HG03342 (cell line): ENCODE data around the gene RAB15.

Experiments used
- ATAC-seq: cut with Tn5 transposase; IDR thresholded peaks from one replicate; pipeline ENCODE4 v1.9.1; 2021; ENCODE audit warnings: mild to moderate bottlenecking, moderate library complexity; ENCODE audit not compliant: unreplicated experiment

The RAB15 gene

GRCh38 chr14:64939817-64940190, 32.3 kb downstream of the RAB15 start:
- ATAC-seq: no peak

DNA sequence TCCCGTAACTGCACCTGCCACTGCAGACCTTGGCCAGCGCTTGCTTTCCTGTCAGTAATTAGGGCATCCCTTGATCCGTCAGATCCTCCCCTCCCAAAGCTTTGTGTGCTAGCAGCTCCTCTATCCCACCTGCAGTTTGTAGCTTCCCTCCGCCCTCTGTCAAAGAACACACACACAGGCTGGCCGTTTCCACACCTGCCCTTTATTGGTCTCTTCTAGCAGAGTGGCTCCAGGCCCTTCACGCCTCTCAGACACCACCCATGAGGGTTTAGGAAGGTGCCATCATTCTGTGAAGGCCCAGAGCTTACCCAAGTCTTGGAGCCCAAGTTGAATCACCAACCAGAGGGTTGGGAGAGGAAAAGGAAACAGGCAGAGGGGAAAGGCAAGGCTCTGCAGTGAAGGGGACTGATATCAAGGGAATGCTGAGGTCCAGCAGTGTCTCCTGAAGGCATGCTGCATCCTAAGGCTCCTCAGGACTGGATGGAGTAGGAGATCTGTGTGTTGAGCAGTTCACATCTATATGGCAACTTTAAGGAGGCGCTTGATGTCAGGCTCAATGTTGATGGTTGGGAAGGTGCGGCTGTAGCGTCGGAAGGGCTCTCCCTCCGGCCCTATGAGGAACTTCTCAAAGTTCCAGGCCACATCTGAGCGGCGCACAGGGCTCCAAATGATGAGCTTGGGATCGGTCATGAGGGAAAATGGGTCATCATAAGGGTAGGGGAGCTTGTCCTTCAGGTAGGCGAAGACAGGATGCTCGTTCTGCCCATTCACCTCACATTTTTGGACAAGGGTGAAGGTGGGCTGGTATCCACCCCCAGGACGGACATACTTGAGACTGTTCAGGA, 32.9 kb downstream of the RAB15 start:
- ATAC-seq: no peak

- ATAC-seq: no peak
Observed at GRCh38 chr14:64937821-64938193, 34.3 kb downstream of the RAB15 start.

- ATAC-seq: no peak
Observed at GRCh38 chr14:64937171-64937820, 34.8 kb downstream of the RAB15 start.

DNA sequence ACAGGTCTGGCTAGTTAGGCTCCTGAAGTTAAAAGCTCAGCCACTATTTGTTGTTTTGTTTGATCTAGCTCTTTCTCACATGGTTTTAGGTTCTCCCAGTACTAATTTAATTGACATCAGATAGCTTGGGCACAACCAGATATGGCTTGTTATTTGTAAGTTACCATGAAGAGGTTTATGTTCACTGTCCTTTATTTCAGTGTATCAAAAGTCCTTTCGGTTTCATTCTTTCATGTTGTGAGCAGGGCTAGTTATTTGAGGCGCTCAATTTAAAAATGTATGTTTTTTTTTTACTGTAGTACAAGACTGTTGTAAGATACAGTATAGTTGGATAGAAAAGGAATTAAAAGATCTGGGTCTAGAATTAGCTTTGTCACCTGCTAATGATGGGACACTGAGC, 36.6 kb downstream of the RAB15 start:
- ATAC-seq: no peak

GRCh38 chr14:64934338-64934929, 37.7 kb downstream of the RAB15 start:
- ATAC-seq: no peak

GRCh38 chr14:64932231-64932630, 39.9 kb downstream of the RAB15 start:
- ATAC-seq: no peak

GRCh38 chr14:64931123-64931522, 41.0 kb downstream of the RAB15 start:
- no peak for ATAC-seq

- ATAC-seq: no peak
Observed at GRCh38 chr14:64930085-64930843, 41.9 kb downstream of the RAB15 start.

DNA sequence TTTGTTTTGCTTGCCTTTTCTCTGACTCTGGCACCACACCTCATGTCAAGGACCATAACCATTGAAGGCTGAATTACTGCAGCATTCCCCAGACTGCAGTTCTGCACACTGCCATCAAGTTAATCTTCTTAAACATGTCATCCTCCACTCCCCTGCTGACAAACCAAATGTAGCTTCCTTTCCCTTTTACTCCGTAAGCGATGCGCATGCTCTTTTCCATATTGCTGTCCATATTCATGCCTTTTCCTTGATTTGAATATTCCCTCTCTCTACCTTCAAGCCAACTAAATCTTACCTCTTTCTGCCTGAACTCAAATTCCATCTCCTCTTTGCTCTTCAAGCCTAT, 43.1 kb downstream of the RAB15 start:
- ATAC-seq: no peak

GRCh38 chr14:64928239-64929013, 43.7 kb downstream of the RAB15 start:
- peak; percentile 57 for ATAC-seq

- no peak for ATAC-seq
Observed at GRCh38 chr14:64927031-64927430, 45.1 kb downstream of the RAB15 start.

DNA sequence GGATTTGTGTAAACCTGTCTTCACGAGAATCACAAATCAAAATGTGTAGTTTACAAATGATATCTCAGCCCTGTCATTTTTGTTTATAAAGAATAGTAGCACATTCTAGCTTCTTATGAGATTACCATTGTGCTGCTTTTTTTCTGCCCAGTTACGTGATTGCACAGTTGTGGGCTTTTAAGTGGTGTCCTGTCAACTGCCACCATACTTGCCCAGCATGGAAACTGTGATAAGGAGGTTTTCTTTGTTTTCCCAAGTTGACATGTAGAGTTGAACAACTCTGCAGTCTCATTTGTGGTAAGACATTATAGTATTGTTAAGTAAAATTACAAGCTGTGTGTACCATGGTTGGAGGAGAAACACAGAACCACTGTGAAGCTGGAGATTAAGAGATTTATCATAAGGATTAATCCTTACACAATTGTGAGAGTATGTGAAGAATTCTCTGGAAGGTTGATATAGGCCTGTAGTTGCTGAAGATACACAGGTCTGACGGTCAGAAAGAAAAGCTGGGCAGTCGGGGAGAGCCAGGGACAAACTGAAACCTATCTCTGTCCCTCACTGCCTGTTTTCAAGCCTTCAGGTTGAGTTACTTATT, 45.6 kb downstream of the RAB15 start:
- ATAC-seq: no peak

DNA sequence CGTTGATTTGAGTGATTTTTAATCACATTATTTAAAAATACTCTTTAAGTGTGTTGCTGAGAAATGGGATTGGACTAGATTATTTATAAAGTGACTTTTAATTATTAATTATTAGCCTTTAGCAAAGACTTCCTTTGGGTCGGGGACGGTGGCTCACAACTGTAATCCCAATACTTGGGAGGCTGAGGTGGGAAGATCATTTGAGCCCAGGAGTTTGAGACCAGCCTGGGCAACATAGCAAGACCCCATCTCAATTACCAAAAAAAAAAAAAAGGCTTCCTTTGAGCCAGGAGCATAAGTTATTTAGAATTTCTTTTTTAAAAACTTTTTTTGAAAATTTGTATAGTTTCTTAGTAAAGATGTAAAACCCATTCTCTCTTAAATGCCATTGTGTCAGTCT, 49.1 kb downstream of the RAB15 start:
- ATAC-seq: no peak

DNA sequence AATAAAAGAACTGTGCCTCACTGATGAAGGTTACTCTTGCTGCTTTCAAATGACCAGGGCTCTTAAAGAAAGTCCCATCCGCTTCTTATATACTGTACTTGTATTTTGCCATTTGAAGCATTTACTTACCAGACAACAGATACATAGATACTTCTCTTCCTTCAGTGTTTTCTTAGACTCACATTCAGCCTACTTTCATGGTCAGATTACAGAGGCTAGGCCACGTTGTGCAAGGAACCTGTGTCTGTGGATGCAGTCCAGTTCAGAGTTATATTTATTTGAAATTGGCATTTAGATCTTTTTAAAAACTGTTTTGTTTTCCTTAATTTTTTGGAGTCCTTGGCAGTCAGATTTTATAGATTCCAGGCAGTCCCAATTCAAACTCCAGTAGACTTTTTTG, 51.7 kb downstream of the RAB15 start:
- ATAC-seq: no peak

GRCh38 chr14:64919618-64920017, 52.5 kb downstream of the RAB15 start:
- ATAC-seq: no peak

DNA sequence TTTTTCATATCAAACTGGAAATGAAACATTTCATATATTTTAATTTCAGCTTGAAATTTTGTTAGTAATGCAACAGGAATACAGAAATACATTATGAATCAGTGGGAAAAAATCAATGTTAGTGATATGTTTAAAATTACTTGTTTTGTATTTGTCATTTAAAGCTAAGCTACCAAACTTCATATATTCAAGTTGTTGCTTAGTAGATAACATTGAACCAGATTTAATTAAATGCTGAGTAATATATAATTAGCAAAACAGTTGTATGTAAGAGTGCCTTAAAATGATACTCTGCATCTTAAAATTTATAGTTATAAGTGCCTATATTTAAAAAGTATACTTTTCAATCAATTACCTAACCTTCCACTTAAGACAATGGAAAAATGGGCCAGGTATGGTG, 52.9 kb downstream of the RAB15 start:
- ATAC-seq: no peak

DNA sequence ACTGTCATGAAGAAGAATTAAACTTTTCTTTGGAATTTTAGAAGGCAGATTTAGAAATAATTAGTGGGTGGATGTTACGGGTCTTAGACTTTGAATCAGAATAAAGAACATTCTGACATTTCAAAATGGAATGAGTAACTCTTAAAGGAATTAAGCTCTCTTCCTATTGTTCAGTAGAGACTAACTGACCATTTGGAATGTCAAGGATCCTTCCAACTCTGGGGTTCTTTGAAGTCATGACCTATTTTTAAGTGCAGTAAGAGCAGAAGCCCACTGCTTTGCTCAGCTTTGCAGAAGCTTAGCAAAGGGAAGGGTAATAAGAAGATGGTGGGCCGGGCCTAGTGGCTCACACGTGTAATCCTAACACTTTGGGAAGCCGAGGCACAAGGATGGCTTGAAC, 53.9 kb downstream of the RAB15 start:
- no peak for ATAC-seq

GRCh38 chr14:64915797-64916196, 56.3 kb downstream of the RAB15 start:
- no peak for ATAC-seq

- no peak for ATAC-seq
Observed at GRCh38 chr14:64915029-64915424, 57.1 kb downstream of the RAB15 start.
